Activated naive CD8-positive, alpha-beta T cell treated with anti-CD3 and anti-CD28 coated beads, Interleukin-2, amount 50 U/mL, for 24 hours (primary cell): ENCODE results near the gene GNG8.

Experiments used
- ATAC-seq: fragments of 150-1000 bp; cut with Tn5 transposase; one replicate; pipeline ENCODE4 v1.10.0; 2021
- DNase-seq: peaks from one replicate; pipeline ENCODE4 v3.0.0; 2021
- H3K27ac Mint-ChIP-seq: one replicate; pipeline ENCODE4 v1.8.0; 2021; ENCODE audit warnings: mild to moderate bottlenecking, mixed read lengths
- H3K27me3 Mint-ChIP-seq: one replicate; pipeline ENCODE4 v1.8.0; 2021; ENCODE audit warnings: mixed read lengths
- H3K36me3 Mint-ChIP-seq: one replicate; pipeline ENCODE4 v1.8.0; 2021; ENCODE audit warnings: low read depth, mixed read lengths
- H3K4me1 Mint-ChIP-seq: one replicate; pipeline ENCODE4 v1.8.0; 2021; ENCODE audit warnings: mixed read lengths
- H3K4me3 Mint-ChIP-seq: one replicate; pipeline ENCODE4 v1.8.0; 2021; ENCODE audit warnings: mild to moderate bottlenecking, moderate library complexity, mixed read lengths
- H3K9me3 Mint-ChIP-seq: one replicate; pipeline ENCODE4 v1.8.0; 2021; ENCODE audit warnings: mixed read lengths

The GNG8 gene

DNA sequence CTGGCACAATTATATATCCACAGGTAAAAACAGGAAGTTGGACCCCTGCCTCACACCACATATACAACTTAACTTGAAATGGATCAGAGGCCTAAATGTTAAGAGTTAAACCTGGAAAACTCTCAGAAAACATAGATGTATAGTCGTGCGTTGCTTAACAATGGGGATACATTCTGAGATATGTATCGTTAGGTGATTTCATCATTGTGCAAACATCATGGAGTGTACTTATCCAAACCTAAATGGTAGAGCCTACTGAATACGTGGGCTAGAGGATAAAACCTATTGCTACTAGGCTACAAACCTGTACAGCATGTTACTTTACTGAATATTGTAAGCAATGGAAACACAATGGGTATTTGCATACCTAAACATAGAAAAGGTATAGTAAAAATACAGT is 49.7 kb downstream of the GNG8 start:
- H3K4me1 Mint-ChIP-seq = no peaks in the 10 kb centered on the region
- H3K4me3 Mint-ChIP-seq = no peak overlapping the region
- H3K36me3 Mint-ChIP-seq = no peaks in the 10 kb centered on the region
- DNase-seq = no peak
- no peaks in the 10 kb centered on the region for H3K9me3 Mint-ChIP-seq
- H3K27ac Mint-ChIP-seq = no peak overlapping the region
- no peaks in the 10 kb centered on the region for H3K27me3 Mint-ChIP-seq
- ATAC-seq = no peak

DNA sequence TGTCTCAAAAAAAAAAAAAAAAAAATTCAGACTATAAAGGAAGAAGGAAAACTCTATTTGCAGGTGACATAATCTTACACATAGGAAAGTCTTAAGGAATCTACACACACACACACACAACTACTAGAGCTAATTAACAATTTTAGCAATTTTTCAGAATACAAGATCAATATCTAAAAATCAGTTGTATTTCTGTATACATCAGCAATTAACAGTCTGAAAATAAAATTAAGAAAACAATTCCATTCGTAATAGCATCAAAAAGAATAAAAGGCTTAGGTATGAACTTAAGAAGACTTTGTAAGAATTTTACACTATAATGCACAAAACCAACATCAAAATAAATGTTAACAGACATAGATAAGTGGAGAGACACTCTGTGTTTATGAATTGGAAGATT is 50.5 kb downstream of the GNG8 start:
- no peak overlapping the region for H3K27ac Mint-ChIP-seq
- no peaks in the 10 kb centered on the region for H3K36me3 Mint-ChIP-seq
- no peak for ATAC-seq
- H3K27me3 Mint-ChIP-seq = no peaks in the 10 kb centered on the region
- no peak overlapping the region for H3K4me3 Mint-ChIP-seq
- no peaks in the 10 kb centered on the region for H3K9me3 Mint-ChIP-seq
- H3K4me1 Mint-ChIP-seq = no peaks in the 10 kb centered on the region
- no peak for DNase-seq
